GM19438 (cell line): ENCODE results near the gene WWC1.
"Not testable (repeated sequence)": the region's sequence is repeated elsewhere in the genome, so short reads cannot be mapped to it uniquely, and the experiment has no call there.

Experiments
- ATAC-seq: cut with Tn5 transposase; IDR thresholded peaks from one replicate; pipeline ENCODE4 v1.9.1; 2021; ENCODE audit warnings: low read depth; ENCODE audit not compliant: unreplicated experiment

WWC1 gene

DNA sequence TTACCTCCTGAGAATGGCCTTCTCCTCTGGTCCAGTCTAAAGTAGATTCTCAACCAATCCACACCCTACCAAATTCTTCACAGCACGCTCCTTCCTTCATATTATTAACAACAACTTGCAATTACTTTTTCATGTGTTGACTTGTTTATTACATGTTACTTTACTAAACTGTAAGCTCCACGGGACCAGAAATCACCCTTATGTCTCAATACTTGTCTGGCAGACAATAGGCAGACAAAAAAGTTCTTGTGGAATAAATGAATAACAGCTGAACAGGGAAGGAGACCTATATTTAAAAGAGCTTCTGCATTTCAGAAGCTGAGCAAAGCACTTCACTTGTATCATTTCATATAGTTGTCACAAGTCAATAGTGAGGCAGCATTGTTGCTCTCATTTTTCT, 5.7 kb upstream of the WWC1 start:
- ATAC-seq = no peak

- ATAC-seq = no peak
Measured at GRCh38 chr5:168286386-168286785, 5.1 kb upstream of the WWC1 start.

- ATAC-seq = not testable (repeated sequence)
Measured at GRCh38 chr5:168286863-168287262, 4.6 kb upstream of the WWC1 start.

DNA sequence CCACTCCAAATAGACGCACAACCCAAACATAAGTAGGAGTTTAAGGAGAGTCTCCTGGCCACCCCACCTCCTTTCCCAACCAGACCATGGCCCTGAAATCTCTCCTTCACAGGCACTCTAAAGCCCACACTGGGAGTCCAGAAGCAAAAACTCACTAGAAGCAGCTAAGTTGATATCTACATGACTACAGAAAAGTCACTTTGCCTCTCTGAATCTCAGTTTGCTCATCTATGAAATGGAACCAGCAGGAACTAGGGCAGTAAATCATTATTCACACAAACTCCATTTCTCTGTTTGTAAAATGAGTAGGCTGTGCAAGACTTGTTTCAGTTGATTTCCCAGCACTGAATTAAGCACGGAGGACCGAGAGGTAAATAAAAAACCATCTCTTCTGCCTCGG, 4.1 kb upstream of the WWC1 start:
- no peak for ATAC-seq

GRCh38 chr5:168288349-168289245, 2.8 kb upstream of the WWC1 start:
- ATAC-seq = no peak

DNA sequence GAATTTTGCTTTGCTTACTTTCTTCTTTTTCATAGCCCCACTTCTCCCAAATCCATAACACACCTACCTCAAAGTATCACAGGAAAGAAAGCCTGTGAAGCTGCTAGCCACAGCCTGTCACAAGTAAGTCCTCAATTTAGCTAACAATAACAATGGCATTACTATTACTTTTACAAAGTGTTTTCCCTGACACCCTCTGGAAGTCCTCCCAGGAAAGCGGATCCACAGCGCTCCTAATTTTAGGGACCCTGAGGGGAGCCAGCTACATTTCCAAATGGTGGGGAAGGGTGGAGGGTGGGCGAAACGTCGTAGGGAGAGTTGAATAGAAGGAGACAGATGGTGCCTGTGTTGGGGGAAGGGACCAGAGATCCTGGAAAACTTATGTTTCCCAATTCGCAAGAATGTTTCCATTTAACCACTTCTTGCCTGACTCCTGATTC, 523 bp upstream of the WWC1 start:
- ATAC-seq = no peak

DNA sequence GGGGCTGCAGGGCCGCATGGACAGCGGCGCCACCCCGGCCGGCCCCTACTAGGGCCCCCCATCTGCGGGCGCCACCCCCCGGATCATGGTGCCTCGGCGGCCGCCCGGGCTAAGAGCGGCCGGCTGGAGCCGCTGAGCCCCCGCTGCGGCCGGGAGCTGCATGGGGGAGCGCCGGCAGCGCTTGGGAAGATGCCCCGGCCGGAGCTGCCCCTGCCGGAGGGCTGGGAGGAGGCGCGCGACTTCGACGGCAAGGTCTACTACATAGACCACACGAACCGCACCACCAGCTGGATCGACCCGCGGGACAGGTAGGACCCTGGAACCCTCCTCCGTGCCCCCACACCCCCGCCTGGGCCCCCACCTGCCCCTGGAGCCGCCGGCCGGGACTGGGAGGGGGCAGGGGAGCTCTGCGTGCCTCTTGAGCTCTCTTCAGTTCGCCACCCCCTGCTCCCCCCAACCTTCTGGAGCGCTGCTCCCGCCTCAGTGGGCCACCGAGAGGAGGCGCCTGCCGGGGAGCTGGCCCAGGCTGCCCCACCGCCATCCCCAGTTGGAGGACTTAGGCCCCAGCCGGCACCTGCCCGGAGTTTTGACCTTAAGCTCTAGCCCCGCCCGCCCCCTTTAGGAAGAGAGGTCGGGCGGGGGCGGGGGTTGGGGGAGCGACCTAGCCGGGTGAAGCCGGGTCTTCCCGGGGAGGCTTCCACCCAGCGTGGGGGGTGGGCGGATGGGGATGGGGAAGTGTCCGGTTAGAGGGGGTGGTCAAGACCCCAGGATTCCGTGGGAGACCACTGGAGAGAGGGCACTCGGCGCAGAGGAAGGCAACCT, 730 bp downstream of the WWC1 start:
- ATAC-seq = peak; percentile 26

GRCh38 chr5:168292786-168293696, 1.6 kb downstream of the WWC1 start:
- ATAC-seq = no peak

- ATAC-seq = no peak
Measured at GRCh38 chr5:168295574-168296201, 4.2 kb downstream of the WWC1 start.

- no peak for ATAC-seq
Measured at GRCh38 chr5:168296682-168297081, 5.2 kb downstream of the WWC1 start.

DNA sequence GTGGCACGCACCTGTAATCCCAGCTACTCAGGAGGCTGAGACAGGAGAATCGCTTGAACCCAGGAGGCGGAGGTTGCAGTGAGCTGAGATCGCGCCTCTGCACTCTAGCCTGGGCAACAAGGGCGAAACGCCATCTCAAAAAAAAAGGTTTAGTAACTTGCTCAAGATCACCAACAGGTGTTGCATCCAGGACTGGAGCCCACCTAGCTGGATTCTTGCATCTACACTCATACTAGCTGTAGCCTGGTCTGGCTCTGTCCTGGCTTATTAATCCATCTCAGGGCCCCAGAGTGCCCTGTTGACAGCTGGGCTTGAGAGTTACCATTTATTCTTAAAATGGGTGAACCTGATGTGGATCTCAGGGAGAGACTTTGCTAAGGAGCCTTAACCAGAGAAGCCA, 7.5 kb downstream of the WWC1 start:
- no peak for ATAC-seq

DNA sequence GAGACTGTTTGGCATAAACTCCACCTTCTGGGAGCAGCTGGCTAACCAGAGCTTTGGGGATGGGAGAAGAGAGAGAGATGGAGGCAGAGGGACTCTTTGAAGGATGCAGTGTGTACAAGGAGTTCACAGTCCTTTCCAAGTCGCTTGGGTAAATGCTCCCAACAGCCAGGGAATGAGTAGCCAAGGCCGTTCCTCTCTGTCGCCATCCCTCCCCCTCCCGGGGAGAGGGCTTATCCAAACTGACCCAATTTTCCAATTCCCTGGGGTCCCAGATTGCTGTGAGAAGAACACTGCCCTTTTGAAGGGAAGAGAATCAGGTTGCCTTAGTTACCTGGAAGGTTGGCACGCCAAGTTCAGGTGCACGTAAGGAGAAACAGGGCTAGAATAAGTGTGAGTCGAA, 7.9 kb downstream of the WWC1 start:
- no peak for ATAC-seq

DNA sequence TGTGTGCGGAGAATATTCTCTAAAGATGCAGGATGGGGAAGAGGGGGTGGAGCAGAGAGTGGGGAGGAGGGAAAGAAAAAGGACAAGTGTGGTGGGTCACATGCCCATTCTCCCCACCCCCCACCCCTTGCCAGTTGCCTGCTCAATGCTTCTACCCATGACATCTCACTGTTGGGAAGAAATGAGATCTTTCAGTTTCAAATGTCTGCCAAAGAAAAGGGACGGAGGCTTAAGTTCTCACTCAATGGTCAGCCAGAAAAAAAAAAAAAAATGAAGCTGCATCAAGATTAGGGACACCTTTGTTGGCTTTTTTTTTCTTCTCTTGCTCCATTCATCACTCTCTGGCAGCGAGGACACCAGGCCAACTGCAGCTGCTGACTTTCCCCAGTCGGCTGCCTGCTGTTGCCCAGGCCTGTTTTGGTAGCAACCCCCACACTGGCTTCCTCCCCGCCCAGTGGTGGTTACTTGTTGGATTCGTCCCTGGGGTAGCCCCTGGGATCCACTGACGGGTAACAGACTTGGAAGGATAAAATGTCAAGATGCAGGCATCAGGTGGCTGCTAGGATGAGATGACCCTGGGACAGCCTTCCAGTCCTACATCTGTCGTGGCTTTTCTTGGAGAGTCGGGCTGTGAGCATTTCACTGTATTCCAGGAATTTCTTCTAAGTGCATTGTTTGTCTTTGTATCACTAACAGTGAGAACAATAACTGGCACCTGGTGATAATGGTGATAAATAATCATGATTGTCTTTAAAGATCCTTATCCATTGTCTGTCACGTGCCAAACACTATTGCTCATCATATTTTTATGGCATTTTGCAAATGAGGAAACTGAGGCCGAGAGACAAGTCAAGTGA, 9.1 kb downstream of the WWC1 start:
- ATAC-seq = no peak

DNA sequence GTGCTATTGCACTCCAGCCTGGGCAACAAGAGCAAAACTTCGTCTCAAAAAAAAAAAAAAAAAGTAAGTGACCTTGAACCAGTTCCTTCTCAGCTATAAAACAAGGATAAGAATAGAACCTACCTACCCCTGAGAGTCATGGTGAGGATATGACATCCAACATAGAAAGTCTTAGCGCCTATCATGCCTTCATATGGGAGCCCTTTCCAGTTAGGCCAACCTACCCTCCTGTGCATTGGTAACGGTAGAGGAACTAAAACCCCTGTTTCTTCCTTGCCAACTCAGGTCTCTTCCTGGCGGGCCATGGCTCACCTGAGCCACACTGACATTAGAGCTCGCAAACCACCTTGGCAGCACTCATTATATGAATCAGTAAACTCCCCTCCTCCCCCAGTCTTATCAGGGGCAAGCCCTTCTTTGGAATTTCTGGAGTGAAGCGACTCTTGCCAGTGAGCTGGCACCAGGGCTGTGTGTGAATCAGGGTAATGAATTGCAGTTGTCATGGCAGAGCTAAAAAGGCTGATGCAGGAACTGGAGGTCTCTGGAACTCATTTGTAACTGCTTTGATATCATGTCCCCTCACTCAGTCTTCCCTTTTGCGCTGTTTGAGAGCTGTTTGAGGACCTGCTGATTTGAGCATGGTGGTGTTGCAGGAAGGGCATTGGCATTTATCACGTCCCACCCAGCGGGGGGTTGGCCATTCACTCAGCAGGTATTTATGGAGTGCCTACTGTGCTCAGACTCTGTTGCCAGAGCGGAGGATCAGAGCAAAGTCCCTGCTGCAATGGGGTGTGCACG, 10.3 kb downstream of the WWC1 start:
- ATAC-seq = no peak

DNA sequence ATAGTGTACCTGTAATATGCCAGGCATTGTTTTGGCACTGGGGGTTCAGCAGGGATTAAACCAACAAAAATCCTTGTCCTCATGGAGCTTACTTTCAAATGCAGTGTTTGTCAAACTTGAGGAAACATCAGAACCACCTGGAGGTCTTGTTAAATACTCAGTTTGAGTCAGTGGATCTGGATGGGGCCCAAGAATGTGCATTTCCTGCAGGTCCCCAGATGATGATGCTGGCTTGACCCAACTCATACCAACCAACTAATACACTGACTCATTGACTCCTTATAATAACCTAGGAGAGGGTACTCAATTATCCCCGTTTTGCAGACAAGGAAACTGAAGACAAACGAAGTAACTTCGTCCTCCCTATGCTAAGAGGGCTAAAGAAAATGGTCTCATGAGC, 11.3 kb downstream of the WWC1 start:
- ATAC-seq = no peak

DNA sequence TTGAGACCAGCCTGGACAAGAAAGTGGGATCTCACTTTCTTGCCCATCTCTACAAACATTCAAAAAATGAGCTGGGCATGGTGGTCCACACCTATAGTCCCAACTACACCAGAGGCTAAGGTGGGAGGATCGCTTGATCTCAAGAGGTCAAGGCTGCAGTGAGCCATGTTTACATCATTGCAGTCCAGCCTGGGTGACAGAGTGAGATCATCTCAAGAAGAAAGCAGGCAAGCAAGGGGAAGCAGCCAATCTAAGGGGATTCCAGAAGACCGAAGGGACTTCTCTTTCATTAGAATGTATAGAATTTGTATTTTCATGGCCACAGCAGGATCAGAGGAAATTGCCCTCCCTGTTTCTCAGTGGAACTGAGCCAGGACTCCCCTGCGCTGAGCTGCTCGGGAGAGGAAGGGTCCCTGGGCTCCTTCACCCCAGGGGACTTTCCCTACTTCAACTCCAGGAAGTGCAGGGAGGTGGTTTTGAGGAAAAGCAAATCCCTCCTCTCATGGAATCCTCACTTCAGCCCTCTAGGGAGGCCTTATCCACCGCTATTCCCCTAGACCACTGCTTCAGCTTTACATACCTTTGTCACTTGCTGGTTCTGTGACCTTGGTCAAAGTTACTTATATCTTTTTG, 12.1 kb downstream of the WWC1 start:
- ATAC-seq = no peak

DNA sequence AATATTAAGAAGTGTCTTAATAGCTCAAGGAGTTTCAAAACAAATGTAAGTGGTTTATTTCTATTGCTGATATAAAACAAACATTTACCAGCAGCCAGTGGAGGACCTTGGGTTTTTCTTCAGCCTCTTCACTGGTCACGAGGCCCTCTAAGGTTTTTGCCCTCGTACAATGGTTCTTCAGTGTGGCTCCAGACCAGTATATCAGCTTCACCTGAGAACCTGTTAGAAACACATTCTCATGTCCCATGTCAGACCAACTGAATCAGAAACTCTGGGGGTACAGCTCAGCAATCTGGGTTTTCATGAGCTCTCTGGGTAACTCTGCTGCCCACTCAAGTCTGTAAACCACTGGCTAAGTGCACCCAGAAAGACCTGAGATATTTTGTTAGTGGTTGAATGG, 12.9 kb downstream of the WWC1 start:
- ATAC-seq = no peak

DNA sequence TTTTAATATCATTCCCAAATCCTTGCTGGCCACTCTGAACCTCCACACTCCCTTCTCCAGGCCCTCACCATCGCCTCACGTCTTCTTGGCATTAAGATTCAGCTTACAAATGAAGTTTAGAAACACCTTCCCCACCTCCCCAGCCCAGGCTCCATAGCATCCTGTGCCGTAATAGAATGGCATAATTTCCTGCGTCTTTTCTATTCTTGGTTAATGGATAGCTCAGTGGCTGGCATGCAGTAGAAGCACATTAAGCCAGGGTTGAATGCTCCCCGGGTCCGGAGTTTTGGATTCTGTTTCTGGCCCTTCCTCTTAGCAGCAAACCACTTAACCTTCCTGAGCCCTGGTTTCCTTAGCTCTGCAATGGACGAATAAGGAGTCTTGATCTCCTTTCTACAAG, 13.8 kb downstream of the WWC1 start:
- no peak for ATAC-seq
